ENCODE data around the gene FNDC10.

The FNDC10 gene

GRCh38 chr1:1615256-1616044 is 15.5 kb upstream of the FNDC10 start, which contains the start of gene MIB2:
TSS of gene MIB2 (plus strand) at chr1:1615500. CDS start at chr1:1623453, 7,953 bp downstream.
- peak; percentile 96 for DNase-seq

DNA sequence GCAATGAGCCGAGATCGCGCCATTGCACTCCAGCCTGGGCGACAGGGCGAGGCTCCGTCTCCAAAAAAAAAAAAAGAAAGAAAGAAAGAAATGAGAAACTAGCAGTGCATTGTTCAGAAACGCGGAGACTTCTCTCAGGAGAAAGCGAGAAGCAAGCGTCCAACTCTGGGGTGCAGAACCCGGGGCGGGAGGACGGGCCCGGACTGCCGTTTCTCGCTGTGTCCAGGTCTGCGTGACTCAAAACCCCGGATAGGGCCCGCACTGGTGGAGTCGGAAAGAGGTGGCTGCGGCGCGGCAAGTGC is 15.0 kb upstream of the FNDC10 start:
- DNase-seq = no peak

DNA sequence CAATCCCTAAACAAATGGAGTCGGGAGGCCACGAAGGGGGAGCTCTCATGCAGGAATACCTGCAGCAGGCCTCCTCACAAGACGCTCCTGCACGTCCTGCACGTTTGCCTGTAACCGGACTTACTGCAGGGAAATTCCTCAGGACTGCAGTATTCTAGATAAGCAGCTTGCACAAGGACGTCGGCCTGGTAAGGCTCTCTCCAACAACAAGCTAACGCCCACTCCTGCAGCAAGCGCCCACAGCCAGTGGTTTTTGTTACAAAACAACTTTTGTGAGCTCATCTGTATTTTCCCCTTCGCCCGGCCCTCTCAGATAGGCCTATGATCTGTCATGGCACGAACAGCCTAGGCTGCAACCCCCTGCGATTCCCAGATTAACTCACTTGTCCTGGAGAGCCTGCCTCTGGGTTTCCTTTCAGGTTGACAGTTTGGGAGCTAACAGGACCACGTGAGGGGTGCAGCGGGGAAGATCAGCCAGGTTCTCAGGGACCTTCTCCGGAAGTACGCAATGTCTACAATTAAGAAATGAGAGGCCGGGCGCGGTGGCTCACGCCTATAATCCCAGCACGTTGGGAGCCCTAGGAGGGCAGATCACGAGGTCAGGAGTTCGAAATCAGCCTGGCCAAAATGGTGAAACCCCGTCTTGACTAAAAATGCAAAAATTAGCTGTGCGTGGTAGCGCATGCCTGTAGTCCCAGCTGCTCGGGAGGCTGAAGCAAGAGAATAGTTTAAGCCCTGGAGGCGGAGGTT is 14.4 kb upstream of the FNDC10 start:
- DNase-seq = peak; percentile 41

- no peak for DNase-seq
Measured at GRCh38 chr1:1613509-1614082, 13.7 kb upstream of the FNDC10 start.

DNA sequence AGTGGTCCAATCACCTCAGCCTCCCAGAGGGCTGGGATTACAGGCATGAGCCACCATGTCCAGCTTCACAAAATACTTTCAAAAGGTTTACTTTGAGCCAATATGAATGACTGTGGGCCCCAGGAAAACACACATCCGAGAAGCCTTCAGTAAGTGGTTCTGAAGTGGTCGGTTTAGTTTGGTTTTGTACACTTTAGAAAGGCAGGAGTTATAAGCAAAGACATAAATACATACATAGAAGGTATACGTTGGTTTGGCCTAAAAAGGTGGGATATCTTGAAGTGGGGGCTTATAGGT is 12.1 kb upstream of the FNDC10 start:
- DNase-seq = no peak

- no peak for DNase-seq
Measured at GRCh38 chr1:1610796-1611195, 10.9 kb upstream of the FNDC10 start.

GRCh38 chr1:1609822-1610485 is 10.0 kb upstream of the FNDC10 start:
- DNase-seq = no peak

- DNase-seq = no peak
Measured at GRCh38 chr1:1606232-1606631, 6.3 kb upstream of the FNDC10 start.

DNA sequence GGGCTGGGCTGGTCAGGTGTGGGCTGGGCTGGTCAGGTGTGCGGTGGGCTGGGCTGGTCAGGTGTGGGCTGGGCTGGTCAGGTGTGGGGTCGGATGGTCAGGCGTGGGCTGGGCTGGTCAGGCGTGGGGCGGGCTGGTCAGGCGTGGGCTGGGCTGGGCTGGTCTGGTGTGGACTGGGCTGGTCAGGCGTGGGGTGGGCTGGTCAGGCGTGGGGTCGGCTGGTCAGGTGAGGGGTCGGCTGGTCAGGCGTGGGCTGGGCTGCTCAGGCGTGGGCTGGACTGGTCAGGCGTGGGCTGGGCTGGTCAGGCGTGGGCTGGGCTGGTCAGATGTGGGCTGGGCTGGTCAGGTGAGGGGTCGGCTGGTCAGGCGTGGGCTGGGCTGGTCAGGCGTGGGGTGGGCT is 5.8 kb upstream of the FNDC10 start:
- DNase-seq = no peak

DNA sequence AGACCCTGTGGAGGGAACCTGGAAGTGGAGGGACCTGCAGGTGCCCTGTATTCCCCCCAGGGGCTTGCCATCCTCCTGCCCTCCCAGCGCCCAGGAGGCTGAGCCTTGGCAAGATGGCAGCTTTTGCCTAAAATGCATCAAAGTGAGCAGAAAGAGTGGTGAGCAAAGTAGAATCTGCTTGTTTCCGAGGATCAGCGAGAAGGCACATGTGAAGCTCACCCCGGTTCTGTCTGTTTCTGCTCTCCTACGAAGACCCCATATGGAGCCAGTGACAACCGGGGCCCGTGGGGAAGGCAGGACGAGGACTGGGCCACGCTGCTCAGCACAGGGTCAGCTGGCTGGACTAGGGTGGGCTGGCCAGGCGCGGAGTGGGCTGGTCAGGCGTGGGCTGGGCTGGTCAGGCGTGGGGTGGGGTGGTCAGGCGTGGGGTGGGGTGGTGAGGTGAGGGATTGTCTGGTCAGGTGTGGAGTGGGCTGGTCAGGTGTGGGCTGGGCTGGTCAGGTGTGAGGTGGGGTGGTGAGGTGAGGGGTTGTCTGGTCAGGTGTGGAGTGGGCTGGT is 5.2 kb upstream of the FNDC10 start:
- DNase-seq = no peak

DNA sequence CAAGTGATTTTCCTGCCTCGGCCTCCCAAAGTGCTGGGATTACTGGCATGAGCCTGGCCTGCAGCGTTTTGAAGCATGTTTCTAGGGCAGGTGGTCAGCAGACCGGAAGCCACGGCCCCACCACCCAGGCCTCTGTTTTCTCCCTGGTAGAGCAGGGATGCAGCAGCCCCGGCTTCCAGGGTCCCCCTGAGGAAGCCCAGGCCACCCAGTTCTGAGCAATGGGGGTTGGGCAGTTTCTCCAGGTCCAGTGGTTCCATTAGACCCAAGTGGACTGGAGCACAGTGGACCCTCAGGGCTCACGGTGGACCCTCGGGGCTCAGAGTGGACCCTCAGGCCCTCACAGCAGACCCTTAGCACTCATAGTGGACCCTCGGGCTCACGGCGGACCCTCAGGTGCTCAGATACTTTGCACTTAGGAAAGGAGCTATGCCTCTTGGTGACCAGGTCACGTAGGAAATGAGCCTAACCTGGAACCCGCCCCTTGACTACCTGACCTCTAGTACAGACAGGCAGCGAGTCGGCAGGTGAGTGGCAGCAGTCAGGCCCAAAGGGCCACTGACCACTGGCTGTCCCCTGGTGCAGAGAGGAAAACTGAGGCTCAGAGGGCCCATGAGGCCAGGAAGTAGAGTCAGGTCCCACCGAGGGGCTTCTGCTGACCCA is 4.6 kb upstream of the FNDC10 start:
- DNase-seq = no peak

DNA sequence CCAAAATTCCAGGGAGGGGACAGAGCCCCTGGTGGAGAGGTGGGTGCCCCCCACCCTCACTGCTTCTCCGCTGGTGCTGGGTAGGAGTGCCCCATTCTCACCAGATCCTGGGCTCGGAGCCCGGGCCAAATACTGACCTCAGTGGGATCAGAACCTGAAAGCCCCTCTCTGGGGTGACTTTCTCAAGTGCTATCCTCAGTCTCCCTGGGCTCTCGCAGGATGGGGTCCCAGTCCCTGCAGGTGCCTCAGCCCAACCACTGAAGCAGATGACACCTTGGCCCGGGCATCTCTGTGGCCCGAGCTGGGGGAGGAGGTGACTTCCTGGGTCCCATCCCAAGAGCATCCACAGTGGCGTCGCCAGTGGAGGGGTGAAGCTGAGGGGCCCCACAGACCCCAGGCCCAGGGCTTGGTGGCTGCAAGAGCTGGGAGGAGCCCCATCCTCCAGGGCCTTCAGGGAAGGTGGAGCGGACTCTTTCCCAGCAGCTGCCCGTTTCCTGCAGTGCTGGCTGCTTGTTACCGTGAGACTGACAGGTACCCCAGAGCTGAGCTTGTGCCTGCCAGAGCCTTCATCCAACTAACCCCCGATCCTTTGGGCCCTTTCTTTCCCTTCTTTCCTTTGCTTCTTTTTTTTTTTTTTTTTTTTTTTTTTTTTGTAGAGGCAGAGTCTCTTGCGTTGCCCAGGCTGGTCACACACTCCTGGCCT is 3.9 kb upstream of the FNDC10 start:
- no peak for DNase-seq

DNA sequence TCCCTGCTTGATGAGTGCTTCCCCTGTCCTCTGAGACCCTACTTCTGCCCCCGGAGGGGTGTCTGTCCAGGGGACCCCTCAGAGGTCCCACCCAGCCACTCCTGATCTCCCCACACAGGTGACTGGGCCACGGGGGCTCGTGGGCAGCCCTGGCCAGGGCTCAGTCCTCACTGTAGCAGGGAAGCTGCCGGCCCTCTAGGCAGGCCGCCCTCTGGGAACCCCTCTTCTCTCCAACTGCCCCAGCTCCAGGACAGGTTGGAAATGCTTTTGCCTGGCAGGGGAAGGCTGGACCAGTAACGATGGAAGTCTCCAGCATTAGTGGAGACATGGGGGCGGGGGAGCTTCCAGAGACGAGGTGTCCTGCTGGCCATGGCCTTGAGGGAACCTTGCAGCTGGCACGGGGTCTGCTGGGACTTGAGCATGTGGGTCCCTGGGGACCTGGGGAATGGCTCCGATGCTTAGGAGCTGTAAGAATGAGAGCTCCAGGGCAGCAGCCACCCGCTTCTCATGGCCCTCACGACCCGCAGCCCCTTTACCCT is 3.1 kb upstream of the FNDC10 start:
- no peak for DNase-seq

- DNase-seq = no peak
Measured at GRCh38 chr1:1602304-1602967, 2.5 kb upstream of the FNDC10 start.

DNA sequence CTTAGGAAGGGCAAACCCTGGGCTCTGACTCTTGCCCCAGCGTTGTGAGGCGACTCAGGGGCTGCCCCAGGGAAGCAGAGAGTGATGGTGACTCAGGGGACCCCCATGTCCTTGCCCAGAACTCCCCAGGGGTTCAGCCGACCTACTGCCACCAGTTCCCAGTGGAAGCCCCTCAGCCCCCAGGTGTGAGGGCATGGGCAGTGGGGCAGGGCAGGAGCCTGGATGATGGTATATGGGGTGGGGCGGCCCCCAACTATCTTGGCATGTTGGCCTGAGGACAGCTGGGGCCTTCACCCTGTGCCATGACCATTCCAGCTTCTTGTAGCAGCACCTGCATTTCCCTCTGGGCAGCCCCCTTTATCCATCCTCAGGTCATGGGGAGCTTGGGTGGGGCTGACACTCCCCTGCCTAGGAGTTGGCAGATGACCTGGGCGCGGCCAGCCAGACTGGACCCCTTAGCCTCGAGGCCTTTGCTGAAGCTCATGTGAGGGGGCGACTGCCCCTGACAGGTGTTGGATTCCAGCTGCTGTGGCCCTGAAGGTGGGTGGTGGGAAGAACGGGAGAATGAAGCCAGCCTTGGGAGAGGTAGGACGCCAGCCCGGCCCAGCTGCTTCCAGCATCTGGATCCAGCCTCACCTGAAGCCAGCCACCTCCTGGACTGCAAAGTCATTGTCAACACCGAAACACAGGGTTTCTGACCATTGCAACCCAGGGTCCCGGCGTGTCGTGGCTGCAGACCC is 1.8 kb upstream of the FNDC10 start:
- DNase-seq = no peak

DNA sequence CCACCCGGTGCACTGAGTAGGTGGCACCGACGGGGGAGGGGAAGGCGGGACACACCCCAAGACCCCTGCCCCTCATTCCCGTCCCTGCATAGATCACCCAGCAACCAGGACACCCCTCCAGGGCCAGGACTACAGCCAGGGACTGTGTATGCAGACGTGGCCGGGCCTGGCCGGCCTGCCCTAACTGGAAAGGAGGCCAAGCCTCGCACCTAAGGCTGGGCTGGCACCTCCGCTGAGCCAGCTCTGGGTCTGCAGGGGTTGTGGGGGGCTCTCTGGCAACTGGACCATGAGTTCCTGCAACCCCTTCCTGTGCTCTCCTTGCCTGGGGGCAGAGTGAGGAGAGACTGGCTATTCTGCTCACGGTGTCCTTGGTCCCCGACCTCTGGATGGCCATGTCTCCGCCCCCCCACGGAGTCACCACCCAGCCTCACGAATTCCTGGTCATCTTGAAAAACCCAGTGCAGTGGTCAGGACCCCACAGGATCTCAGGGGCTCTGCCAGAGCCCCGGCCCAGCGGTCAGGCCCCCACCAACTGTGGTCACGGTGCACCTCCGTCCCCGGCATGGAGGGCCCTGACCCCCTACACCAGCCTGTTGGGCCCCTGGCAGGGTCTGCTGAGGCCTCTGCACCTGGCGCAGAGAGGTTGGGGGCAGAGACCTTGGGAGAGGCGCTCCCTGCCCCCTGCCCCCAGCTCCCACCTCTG is 1.1 kb upstream of the FNDC10 start:
- no peak for DNase-seq

DNA sequence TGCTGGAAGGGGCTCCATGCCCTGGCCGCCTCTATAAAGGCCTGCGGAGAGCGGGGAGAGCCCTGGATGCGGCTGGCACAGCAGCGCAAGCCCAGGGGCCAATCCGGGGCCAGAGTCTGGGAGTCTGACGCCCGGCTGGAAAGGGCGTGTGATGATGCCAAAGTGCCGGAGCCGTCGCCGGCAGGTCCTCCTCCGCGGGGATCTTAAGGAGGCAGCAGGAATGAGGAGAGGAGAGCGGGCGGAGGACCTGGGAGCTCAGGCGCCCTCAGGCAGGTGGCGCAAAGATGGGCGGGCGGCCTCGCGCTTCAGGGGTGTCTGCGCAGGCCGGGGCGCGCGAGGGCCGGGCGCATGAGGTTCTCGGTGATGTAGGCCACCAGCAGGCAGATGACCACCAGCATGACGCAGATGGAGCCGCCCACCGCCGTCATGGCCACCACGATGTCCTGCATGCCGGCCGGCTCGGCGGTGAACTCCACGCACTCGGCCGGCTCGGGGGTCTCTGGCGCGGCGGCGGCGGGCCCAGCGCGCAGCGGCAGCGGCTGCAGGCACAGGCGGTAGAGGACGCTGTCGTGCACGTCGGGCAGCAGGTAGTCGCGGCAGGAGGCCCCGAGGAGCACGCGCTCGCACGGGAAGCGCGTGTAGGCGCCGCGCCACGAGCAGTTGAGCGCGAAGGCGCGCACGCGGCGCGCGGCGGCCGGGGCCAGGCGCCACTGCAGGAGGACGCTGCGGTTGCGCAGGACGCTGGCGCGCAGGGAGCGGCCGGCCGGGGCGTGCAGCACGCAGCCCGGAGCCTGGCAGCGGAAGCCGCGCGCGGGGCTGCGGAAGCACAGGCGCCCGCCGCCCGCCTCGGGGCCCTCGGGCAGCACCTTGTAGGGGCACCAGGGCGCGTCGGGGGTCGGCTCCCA is 653 bp downstream of the FNDC10 start:
- DNase-seq = no peak

DNA sequence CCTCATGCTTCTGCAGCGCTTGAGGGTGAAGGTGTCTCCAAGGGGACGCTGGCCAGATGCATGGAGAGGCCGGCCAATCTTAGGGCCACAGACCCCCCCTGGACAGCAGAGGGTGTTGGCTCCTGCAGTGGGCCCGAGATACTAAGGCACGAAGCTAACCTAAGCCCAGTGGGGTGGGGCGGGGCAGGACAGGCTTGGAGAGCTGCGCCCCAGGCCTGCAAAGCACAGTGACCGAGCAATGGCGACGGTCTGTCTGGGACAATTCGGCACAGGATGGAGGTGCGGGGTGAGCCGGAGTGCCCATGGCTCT is 1.3 kb downstream of the FNDC10 start:
- DNase-seq = no peak

GRCh38 chr1:1598051-1598719 is 1.8 kb downstream of the FNDC10 start:
- DNase-seq = no peak

Data from stimulated activated CD4-positive, alpha-beta T cell treated with anti-CD3 and anti-CD28 coated beads, Interleukin-12 subunit alpha, Interleukin-12 subunit beta, amount 100 ng/mL, for 4 hours (primary cell).